Measurements from ENCODE around the gene SYPL2. TPM values are rescaled to one million over a fixed set of nuclear protein-coding genes. Genes with fewer than 3 reads are reported as not detected.

SYPL2 gene
- total RNA-seq, 1 experiment from 2014 or later, result not detected

- intact Hi-C loops (cut with micrococcal nuclease; ENCODE audit: unreplicated experiment), result no loop called here
- CTCF ChIA-PET, result no interaction called here
Measured at GRCh38 chr1:109521002-109521951, 54.9 kb downstream of the SYPL2 start.

DNA sequence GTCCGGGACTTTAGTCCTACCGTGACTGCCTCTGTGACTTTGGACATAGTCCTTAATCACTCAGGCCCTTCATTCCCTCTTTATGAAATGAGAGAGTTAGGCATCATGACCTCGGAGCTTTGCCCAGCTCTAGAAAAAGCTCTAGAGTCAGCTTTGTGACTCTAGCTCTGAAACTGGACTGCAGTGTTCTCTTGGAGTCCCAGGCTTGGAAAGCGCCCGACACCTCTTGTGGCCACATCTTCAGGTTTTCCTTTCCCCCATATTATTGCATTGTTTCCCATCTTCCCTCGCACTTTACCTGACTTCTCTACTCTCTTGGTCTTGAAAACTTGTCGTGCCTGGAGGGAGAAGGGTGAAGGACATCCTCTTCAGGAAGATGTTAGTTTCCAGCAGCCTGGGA lies 55.7 kb downstream of the SYPL2 start:
- H3K4me1 Mint-ChIP-seq (ENCODE audit: low read depth, unreplicated experiment), result peaks cover under 1% of the 10 kb centered on the region
- BruUV-seq (replicated peaks), result no TSS peak
- peaks cover 51% of the 10 kb centered on the region for H3K27me3 Mint-ChIP-seq (ENCODE audit: unreplicated experiment)
- H3K9me3 Mint-ChIP-seq (ENCODE audit: low read depth, unreplicated experiment), result no peaks in the 10 kb centered on the region
- no peak for DNase-seq
- no peaks in the 10 kb centered on the region for H3K36me3 Mint-ChIP-seq (ENCODE audit: insufficient read depth, unreplicated experiment)
- no peak for TF ChIP-seq CTCF (IDR thresholded peaks at IDR 0.05; ENCODE audit: unreplicated experiment)
- H3K4me3 Mint-ChIP-seq (ENCODE audit: low read depth, unreplicated experiment), result no peak overlapping the region
- CTCF ChIA-PET, result no interaction called here
- intact Hi-C loops (cut with micrococcal nuclease; ENCODE audit: unreplicated experiment), result no loop called here
- no peak overlapping the region for H3K27ac Mint-ChIP-seq (ENCODE audit: unreplicated experiment)

More at GRCh38 chr1:109521002-109521951, 54.9 kb downstream of the SYPL2 start:
- TF ChIP-seq CTCF (IDR thresholded peaks at IDR 0.05; ENCODE audit: unreplicated experiment), result no peak
- H3K27me3 Mint-ChIP-seq (ENCODE audit: unreplicated experiment), result peaks cover 44% of the 10 kb centered on the region
- peaks cover 8% of the 10 kb centered on the region for H3K4me1 Mint-ChIP-seq (ENCODE audit: low read depth, unreplicated experiment)
- no peak overlapping the region for H3K27ac Mint-ChIP-seq (ENCODE audit: unreplicated experiment)
- no TSS peak for BruUV-seq (replicated peaks)
- H3K36me3 Mint-ChIP-seq (ENCODE audit: insufficient read depth, unreplicated experiment), result no peaks in the 10 kb centered on the region
- H3K4me3 Mint-ChIP-seq (ENCODE audit: low read depth, unreplicated experiment), result no peak overlapping the region
- no peak for DNase-seq
- no peaks in the 10 kb centered on the region for H3K9me3 Mint-ChIP-seq (ENCODE audit: low read depth, unreplicated experiment)

- H3K4me1 Mint-ChIP-seq (ENCODE audit: low read depth, unreplicated experiment), result no peaks in the 10 kb centered on the region
- no peaks in the 10 kb centered on the region for H3K9me3 Mint-ChIP-seq (ENCODE audit: low read depth, unreplicated experiment)
- no peak overlapping the region for H3K4me3 Mint-ChIP-seq (ENCODE audit: low read depth, unreplicated experiment)
- CTCF ChIA-PET, result no interaction called here
- no peak overlapping the region for H3K27ac Mint-ChIP-seq (ENCODE audit: unreplicated experiment)
- peaks cover 68% of the 10 kb centered on the region for H3K27me3 Mint-ChIP-seq (ENCODE audit: unreplicated experiment)
- no peak for TF ChIP-seq CTCF (IDR thresholded peaks at IDR 0.05; ENCODE audit: unreplicated experiment)
- DNase-seq, result no peak
- no TSS peak for BruUV-seq (replicated peaks)
- intact Hi-C loops (cut with micrococcal nuclease; ENCODE audit: unreplicated experiment), result no loop called here
- H3K36me3 Mint-ChIP-seq (ENCODE audit: insufficient read depth, unreplicated experiment), result no peaks in the 10 kb centered on the region
Measured at GRCh38 chr1:109523706-109524105, 57.4 kb downstream of the SYPL2 start.

DNA sequence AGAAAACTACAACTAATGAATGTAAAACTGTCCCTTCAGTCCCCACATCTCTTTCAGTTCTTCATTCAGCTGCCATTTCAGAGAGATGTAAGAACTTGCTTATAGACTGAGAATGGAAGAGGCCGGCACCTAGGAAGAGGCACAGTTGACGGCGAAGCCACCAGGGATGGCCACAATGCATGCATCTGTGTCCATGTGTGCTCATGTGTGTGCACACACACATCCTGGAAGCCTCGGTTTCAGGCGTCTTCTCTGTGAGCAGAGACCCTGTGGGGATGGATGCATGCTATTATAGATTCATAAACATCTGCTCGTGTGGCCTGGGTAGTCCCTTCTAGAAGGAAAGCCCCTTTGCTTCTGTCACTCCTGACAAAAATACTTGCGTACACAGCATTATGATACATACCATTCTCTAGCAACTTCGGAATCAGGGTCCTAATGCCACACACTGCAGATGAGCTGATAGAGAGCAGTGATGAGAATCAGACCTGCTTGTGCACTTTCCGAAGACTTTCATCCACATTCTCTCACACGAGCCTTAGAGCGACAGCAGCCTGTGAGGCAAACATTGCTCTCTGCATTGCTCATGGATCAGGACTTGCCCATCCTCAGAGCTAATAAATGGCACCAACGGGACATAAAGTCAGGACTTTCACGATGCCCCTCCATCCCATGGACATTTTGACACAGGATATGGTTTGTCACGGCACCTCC lies 60.9 kb downstream of the SYPL2 start:
- H3K27ac Mint-ChIP-seq (ENCODE audit: unreplicated experiment), result no peak overlapping the region
- no peak for TF ChIP-seq CTCF (IDR thresholded peaks at IDR 0.05; ENCODE audit: unreplicated experiment)
- H3K4me1 Mint-ChIP-seq (ENCODE audit: low read depth, unreplicated experiment), result no peaks in the 10 kb centered on the region
- H3K4me3 Mint-ChIP-seq (ENCODE audit: low read depth, unreplicated experiment), result no peak overlapping the region
- no TSS peak for BruUV-seq (replicated peaks)
- peaks cover 81% of the 10 kb centered on the region for H3K27me3 Mint-ChIP-seq (ENCODE audit: unreplicated experiment)
- no peak for DNase-seq
- intact Hi-C loops (cut with micrococcal nuclease; ENCODE audit: unreplicated experiment), result no loop called here
- H3K9me3 Mint-ChIP-seq (ENCODE audit: low read depth, unreplicated experiment), result no peaks in the 10 kb centered on the region
- CTCF ChIA-PET, result no interaction called here
- H3K36me3 Mint-ChIP-seq (ENCODE audit: insufficient read depth, unreplicated experiment), result no peaks in the 10 kb centered on the region
